Gastroesophageal sphincter (tissue), 3 donors: ENCODE results near the gene EPC2.

Experiments
- POLR2AphosphoS5 ChIP-seq: sonication (generic); formaldehyde crosslinking; IDR thresholded peaks from one replicate; pipeline ENCODE4 v1.6.1; 2017; ENCODE audit warnings: antibody characterized with exemption
- TF ChIP-seq, protein P1 (sequence below), 4 experiments: fragments of 200-600 bp in 2 of 4; fragments of 450-650 bp in 2 of 4; sonication (generic) in 1 of 4; IDR thresholded peaks; one replicate each; pipeline ENCODE4 v1.5.1; 2017 to 2019; ENCODE audit warnings: antibody characterized with exemption in 4 of 4, mild to moderate bottlenecking in 2 of 4, moderate library complexity in 2 of 4

DNA sequence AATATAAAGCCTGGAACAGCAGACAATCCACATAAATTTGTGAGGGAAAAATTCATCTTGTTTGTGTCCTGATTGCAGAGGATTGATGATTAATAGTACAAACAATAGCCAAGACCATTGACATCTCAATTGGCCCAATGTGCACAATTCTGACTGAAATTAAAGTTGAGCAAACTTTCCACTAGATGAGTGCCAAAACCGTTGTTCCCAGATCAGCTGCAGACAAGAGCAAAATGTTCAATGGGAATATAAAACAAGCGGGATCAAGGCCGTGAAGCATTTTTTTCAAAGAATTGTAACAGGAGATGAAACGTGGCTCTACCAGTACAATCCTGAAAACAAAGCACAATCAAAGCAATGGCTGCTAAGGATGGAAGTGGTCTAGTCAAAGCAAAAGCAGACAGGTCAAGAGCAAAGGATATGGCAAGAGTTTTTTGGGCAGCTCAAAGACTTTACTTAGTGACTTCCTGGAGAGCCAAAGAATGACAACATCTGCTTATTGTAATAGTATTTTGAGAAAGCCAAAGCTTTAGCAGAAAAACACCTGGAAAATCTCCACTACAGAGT lies 174.6 kb downstream of the EPC2 start:
- TF ChIP-seq, protein P1, sequence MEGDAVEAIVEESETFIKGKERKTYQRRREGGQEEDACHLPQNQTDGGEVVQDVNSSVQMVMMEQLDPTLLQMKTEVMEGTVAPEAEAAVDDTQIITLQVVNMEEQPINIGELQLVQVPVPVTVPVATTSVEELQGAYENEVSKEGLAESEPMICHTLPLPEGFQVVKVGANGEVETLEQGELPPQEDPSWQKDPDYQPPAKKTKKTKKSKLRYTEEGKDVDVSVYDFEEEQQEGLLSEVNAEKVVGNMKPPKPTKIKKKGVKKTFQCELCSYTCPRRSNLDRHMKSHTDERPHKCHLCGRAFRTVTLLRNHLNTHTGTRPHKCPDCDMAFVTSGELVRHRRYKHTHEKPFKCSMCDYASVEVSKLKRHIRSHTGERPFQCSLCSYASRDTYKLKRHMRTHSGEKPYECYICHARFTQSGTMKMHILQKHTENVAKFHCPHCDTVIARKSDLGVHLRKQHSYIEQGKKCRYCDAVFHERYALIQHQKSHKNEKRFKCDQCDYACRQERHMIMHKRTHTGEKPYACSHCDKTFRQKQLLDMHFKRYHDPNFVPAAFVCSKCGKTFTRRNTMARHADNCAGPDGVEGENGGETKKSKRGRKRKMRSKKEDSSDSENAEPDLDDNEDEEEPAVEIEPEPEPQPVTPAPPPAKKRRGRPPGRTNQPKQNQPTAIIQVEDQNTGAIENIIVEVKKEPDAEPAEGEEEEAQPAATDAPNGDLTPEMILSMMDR (IDR thresholded peaks at IDR 0.05), result no peak
- TF ChIP-seq POLR2AphosphoS5, result no peak
